ENCODE measurements around the gene ZFX.

The ZFX gene

DNA sequence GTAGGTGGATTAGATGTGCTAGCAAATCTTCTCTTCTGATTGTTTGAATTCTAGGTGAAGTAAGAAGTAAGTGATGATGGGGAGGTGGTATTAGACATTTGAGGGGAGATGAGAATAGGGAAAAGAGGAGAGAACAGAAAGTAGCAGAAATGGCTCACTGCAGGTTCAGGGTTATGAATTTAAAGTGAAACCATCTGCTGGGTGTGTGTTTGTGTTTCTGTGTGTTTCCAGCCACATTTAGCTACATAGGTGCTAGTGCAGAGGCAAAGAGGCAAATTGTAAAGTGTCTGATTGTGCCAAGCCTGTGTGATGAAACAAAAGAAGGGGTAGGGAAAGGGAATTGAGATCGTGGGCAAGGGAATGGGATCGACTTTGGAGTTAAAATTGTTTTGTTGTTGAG lies 50.6 kb downstream of the ZFX start:
- no peak for DNase-seq
- Histone ChIP-seq H3K27me3 (ENCODE audit: insufficient read depth, low read length) (no peaks in the 10 kb centered on the region), H2BK5ac (ENCODE audit: low read depth, low read length, poor library complexity) (no peak overlapping the region), H3K9me3 (ENCODE audit: insufficient read depth, low read depth, low read length) (no peaks in the 10 kb centered on the region), H3K4me2 (ENCODE audit: low read length) (no peak overlapping the region), H3K27ac (ENCODE audit: low read depth, low read length) (no peak overlapping the region), H3K23ac (ENCODE audit: low read length) (no peak overlapping the region), H2BK120ac (ENCODE audit: insufficient read depth, low read length, poor library complexity) (no peak overlapping the region), H3K4me3 (ENCODE audit: low read depth, low read length) (no peak overlapping the region), H3K9ac (ENCODE audit: low read length) (no peak overlapping the region), H3K4ac (ENCODE audit: low read depth, low read length) (no peak overlapping the region), H4K12ac (ENCODE audit: low read depth, low read length) (no peak overlapping the region), H4K8ac (ENCODE audit: low read depth, low read length) (no peak overlapping the region), H4K91ac (ENCODE audit: low read depth, low read length) (no peak overlapping the region), H3K79me2 (ENCODE audit: control insufficient read depth, insufficient read depth, low read length, poor library complexity) (no peaks in the 10 kb centered on the region), H3K14ac (ENCODE audit: low read length) (no peak overlapping the region), H3K4me1 (ENCODE audit: control insufficient read depth in 1 of 2, insufficient read depth in 2 of 2, low read length in 2 of 2) (no peaks in the 10 kb centered on the region), H3K79me1 (ENCODE audit: low read length) (no peaks in the 10 kb centered on the region), H2AK5ac (ENCODE audit: low read length) (no peak overlapping the region), H2BK12ac (ENCODE audit: low read length) (no peak overlapping the region), H2AFZ (ENCODE audit: insufficient read depth, low read length, poor library complexity) (no peak overlapping the region), H3K18ac (ENCODE audit: low read length) (no peak overlapping the region), H3K36me3 (ENCODE audit: control insufficient read depth in 1 of 2, insufficient read depth in 2 of 2, low read length in 2 of 2) (peaks cover 0 to 2% of the 10 kb centered on the region in 2 experiments)
- WGBS (ENCODE audit: extremely low coverage, insufficient coverage, insufficient read length): no CpG with 5 or more reads among the region's 2 CpGs

DNA sequence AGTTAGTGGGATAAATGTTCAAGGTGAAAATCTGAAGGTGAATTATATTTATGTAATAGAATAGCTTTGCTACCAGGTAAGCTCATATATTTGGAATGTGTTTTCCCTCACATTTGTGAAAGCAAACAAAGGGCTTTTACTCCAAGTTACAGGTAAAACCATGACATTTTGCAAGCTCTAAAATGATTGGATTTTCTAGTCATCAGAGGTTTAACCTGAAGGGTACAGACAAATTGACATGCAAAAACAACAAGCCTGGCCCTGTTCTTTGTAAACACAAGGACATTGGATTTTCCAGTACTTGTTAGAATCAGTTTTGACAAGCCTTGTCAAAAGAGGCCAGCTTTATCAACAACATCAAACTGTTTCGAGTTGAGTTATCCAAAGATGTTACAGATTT lies 51.7 kb downstream of the ZFX start:
- no peak overlapping the region for H2BK5ac ChIP-seq (ENCODE audit: low read depth, low read length, poor library complexity)
- no peaks in the 10 kb centered on the region for H3K9me3 ChIP-seq (ENCODE audit: insufficient read depth, low read depth, low read length)
- no peak overlapping the region for H3K9ac ChIP-seq (ENCODE audit: low read length)
- H3K79me1 ChIP-seq (ENCODE audit: low read length): no peaks in the 10 kb centered on the region
- H2BK12ac ChIP-seq (ENCODE audit: low read length): no peak overlapping the region
- no peak overlapping the region for H3K4me2 ChIP-seq (ENCODE audit: low read length)
- H3K27ac ChIP-seq (ENCODE audit: low read depth, low read length): no peak overlapping the region
- no peak overlapping the region for H3K4ac ChIP-seq (ENCODE audit: low read depth, low read length)
- peaks cover 0 to 2% of the 10 kb centered on the region in 2 experiments for H3K36me3 ChIP-seq (ENCODE audit: control insufficient read depth in 1 of 2, insufficient read depth in 2 of 2, low read length in 2 of 2)
- no peaks in the 10 kb centered on the region for H3K79me2 ChIP-seq (ENCODE audit: control insufficient read depth, insufficient read depth, low read length, poor library complexity)
- H2AK5ac ChIP-seq (ENCODE audit: low read length): no peak overlapping the region
- H3K18ac ChIP-seq (ENCODE audit: low read length): no peak overlapping the region
- H3K4me3 ChIP-seq (ENCODE audit: low read depth, low read length): no peak overlapping the region
- no peak overlapping the region for H2BK120ac ChIP-seq (ENCODE audit: insufficient read depth, low read length, poor library complexity)
- no peak overlapping the region for H4K91ac ChIP-seq (ENCODE audit: low read depth, low read length)
- DNase-seq: no peak
- no peaks in the 10 kb centered on the region for H3K27me3 ChIP-seq (ENCODE audit: insufficient read depth, low read length)
- no peak overlapping the region for H3K23ac ChIP-seq (ENCODE audit: low read length)
- no peak overlapping the region for H2AFZ ChIP-seq (ENCODE audit: insufficient read depth, low read length, poor library complexity)
- H3K4me1 ChIP-seq (ENCODE audit: control insufficient read depth in 1 of 2, insufficient read depth in 2 of 2, low read length in 2 of 2): no peaks in the 10 kb centered on the region
- no peak overlapping the region for H4K12ac ChIP-seq (ENCODE audit: low read depth, low read length)
- WGBS (ENCODE audit: extremely low coverage, insufficient coverage, insufficient read length): no CpG with 5 or more reads among the region's 1 CpG
- H4K8ac ChIP-seq (ENCODE audit: low read depth, low read length): no peak overlapping the region
- H3K14ac ChIP-seq (ENCODE audit: low read length): no peak overlapping the region

DNA sequence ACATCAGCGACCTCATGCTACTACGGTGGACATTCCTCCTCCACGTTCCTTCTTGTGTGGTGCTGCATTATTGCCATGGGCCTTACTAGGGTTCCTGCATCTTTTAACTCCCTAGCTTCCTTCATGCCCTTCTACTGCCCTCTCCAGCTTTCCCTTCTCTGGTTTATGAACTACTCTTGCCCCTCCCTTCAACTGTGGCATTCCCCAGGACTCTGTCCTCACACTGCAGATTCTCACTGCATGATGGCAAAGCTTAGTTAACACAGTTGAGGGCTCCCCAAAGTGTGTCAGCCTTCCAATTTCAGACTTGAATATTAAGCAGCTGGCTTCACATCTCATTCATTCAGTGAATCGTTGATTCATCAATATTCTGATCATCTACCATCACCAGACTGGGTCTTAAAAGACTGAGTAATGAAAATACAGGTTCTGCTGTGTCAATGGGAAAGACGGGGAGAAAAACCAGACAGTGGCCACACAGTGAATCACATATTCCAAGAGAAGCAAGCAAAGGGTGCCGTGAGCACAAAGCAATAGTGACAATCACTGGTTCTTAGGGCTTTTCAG lies 53.0 kb downstream of the ZFX start:
- no peak overlapping the region for H4K8ac ChIP-seq (ENCODE audit: low read depth, low read length)
- H4K12ac ChIP-seq (ENCODE audit: low read depth, low read length): no peak overlapping the region
- H3K14ac ChIP-seq (ENCODE audit: low read length): no peak overlapping the region
- H2AFZ ChIP-seq (ENCODE audit: insufficient read depth, low read length, poor library complexity): no peak overlapping the region
- H2AK5ac ChIP-seq (ENCODE audit: low read length): no peak overlapping the region
- H3K4me3 ChIP-seq (ENCODE audit: low read depth, low read length): no peak overlapping the region
- H4K91ac ChIP-seq (ENCODE audit: low read depth, low read length): no peak overlapping the region
- no peaks in the 10 kb centered on the region for H3K4me1 ChIP-seq (ENCODE audit: control insufficient read depth in 1 of 2, insufficient read depth in 2 of 2, low read length in 2 of 2)
- H3K27ac ChIP-seq (ENCODE audit: low read depth, low read length): no peak overlapping the region
- WGBS (ENCODE audit: extremely low coverage, insufficient coverage, insufficient read length): no CpG with 5 or more reads among the region's 6 CpGs
- H2BK120ac ChIP-seq (ENCODE audit: insufficient read depth, low read length, poor library complexity): no peak overlapping the region
- H3K79me1 ChIP-seq (ENCODE audit: low read length): no peaks in the 10 kb centered on the region
- no peak overlapping the region for H3K4me2 ChIP-seq (ENCODE audit: low read length)
- no peaks in the 10 kb centered on the region for H3K27me3 ChIP-seq (ENCODE audit: insufficient read depth, low read length)
- no peak overlapping the region for H2BK12ac ChIP-seq (ENCODE audit: low read length)
- no peak overlapping the region for H3K4ac ChIP-seq (ENCODE audit: low read depth, low read length)
- no peaks in the 10 kb centered on the region for H3K9me3 ChIP-seq (ENCODE audit: insufficient read depth, low read depth, low read length)
- no peaks in the 10 kb centered on the region for H3K79me2 ChIP-seq (ENCODE audit: control insufficient read depth, insufficient read depth, low read length, poor library complexity)
- no peak for DNase-seq
- H2BK5ac ChIP-seq (ENCODE audit: low read depth, low read length, poor library complexity): no peak overlapping the region
- no peak overlapping the region for H3K9ac ChIP-seq (ENCODE audit: low read length)
- no peak overlapping the region for H3K18ac ChIP-seq (ENCODE audit: low read length)
- H3K36me3 ChIP-seq (ENCODE audit: control insufficient read depth in 1 of 2, insufficient read depth in 2 of 2, low read length in 2 of 2): peaks cover 0 to 2% of the 10 kb centered on the region in 2 experiments
- H3K23ac ChIP-seq (ENCODE audit: low read length): no peak overlapping the region

DNA sequence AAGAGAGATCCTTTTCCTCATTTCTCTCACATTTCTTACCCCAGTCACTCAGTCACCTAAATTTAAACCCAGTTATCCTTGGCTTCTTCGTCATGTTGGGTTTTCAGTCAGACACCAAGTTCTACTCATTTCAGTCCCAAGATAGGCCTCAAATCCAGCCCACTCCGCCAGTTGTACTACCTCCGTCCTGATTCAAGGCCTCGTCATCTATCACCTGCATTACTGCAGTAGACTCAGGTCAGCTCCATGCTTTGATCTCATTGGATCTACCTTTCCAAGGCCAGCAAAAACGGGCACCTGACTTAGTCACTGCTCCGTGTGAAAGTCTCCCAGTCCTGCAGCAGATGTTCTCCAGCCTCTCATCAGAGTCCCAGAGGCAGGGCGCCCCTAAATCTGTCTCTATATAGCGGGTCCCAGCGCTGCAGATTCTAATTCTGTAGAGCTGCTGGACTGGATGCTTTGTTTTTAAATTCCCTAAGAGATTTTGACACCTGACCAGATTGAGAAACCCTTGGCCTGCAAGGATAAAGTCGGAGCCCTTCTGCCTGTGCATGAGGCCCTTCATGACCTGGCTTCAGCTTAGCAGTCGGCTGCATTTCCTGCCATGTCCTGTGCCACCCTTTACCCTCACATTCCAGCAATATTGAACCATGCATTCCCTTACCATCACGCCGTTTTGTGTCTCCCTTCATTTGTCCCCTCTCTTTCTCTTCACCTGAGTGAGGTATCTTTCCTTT lies 53.7 kb downstream of the ZFX start:
- H4K8ac ChIP-seq (ENCODE audit: low read depth, low read length): no peak overlapping the region
- no peak overlapping the region for H3K4me2 ChIP-seq (ENCODE audit: low read length)
- no peak overlapping the region for H3K14ac ChIP-seq (ENCODE audit: low read length)
- no peaks in the 10 kb centered on the region for H3K4me1 ChIP-seq (ENCODE audit: control insufficient read depth in 1 of 2, insufficient read depth in 2 of 2, low read length in 2 of 2)
- H2BK5ac ChIP-seq (ENCODE audit: low read depth, low read length, poor library complexity): no peak overlapping the region
- H3K79me2 ChIP-seq (ENCODE audit: control insufficient read depth, insufficient read depth, low read length, poor library complexity): no peaks in the 10 kb centered on the region
- H3K9ac ChIP-seq (ENCODE audit: low read length): no peak overlapping the region
- no peaks in the 10 kb centered on the region for H3K79me1 ChIP-seq (ENCODE audit: low read length)
- no peak overlapping the region for H4K91ac ChIP-seq (ENCODE audit: low read depth, low read length)
- H2BK120ac ChIP-seq (ENCODE audit: insufficient read depth, low read length, poor library complexity): no peak overlapping the region
- no peak overlapping the region for H4K12ac ChIP-seq (ENCODE audit: low read depth, low read length)
- WGBS (ENCODE audit: extremely low coverage, insufficient coverage, insufficient read length): no CpG with 5 or more reads among the region's 13 CpGs
- no peak overlapping the region for H2AFZ ChIP-seq (ENCODE audit: insufficient read depth, low read length, poor library complexity)
- no peak overlapping the region for H3K18ac ChIP-seq (ENCODE audit: low read length)
- H3K36me3 ChIP-seq (ENCODE audit: control insufficient read depth in 1 of 2, insufficient read depth in 2 of 2, low read length in 2 of 2): peaks cover 2 to 4% of the 10 kb centered on the region in 2 experiments
- H3K9me3 ChIP-seq (ENCODE audit: insufficient read depth, low read depth, low read length): no peaks in the 10 kb centered on the region
- DNase-seq: no peak
- H2BK12ac ChIP-seq (ENCODE audit: low read length): no peak overlapping the region
- no peak overlapping the region for H3K27ac ChIP-seq (ENCODE audit: low read depth, low read length)
- H3K27me3 ChIP-seq (ENCODE audit: insufficient read depth, low read length): no peaks in the 10 kb centered on the region
- no peak overlapping the region for H3K4me3 ChIP-seq (ENCODE audit: low read depth, low read length)
- no peak overlapping the region for H2AK5ac ChIP-seq (ENCODE audit: low read length)
- no peak overlapping the region for H3K4ac ChIP-seq (ENCODE audit: low read depth, low read length)
- H3K23ac ChIP-seq (ENCODE audit: low read length): no peak overlapping the region

All from trophoblast cell (in vitro differentiated cells and primary cell).